ENCODE data around the gene SLC35E2B.

GRCh38 chr1:1629430-1630190 lies 63.0 kb downstream of the SLC35E2B start:
- TF ChIP-seq CTCF (IDR thresholded peaks at IDR 0.05), result no peak
- no peak for TF ChIP-seq POLR2A (IDR thresholded peaks at IDR 0.05)

Data from body of pancreas (tissue), 4 donors.